ENCODE results near the gene FKBP7.
"Not testable (repeated sequence)": the region's sequence is repeated elsewhere in the genome, so short reads cannot be mapped to it uniquely, and the experiment has no call there.

FKBP7 gene, protein sequence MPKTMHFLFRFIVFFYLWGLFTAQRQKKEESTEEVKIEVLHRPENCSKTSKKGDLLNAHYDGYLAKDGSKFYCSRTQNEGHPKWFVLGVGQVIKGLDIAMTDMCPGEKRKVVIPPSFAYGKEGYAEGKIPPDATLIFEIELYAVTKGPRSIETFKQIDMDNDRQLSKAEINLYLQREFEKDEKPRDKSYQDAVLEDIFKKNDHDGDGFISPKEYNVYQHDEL

DNA sequence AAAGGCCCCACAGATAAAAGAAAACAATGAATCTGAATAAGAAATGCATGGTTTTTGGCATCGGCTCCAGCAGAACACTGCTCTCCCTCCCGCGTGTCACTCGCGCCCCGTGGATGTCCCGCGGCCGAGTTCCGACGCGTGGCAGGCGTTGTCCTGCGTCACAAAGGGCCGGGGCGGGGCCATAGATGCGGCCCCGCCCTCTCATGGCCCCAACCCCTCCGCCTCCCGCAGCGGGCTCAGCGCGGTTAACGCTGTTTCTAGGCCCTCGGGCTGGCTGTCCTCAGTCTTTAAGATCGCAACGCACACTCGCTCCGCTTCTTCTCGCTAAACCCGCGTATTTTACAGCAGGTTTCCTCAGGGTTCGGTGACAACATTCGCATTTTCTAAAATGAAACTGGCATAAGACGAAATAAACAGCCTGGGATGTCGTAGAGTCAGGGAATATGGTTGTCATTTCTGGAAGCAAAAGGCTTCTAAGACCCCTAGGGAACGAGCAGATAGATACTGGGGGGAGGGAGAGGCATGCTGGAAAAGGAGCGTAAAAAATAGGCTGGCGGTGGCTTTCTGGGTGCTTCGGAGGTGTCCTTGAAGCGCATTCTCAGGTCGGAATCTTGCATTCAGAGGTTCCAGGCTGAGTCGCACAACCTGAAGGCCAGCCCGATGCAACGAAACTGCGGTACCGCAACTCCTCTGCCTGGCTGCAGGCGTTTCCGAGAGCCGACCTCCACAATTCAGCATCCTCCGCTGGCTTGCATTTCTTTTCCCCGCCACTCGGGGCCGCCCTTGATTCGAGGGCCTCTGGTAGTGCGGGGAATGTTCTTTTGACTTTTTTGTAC, at the start of gene FKBP7:
FKBP7 (minus strand) TSS at position 162 of the 836 bp plus-strand sequence; CDS start at position 61, 101 bp downstream.
- DNase-seq (ENCODE audit: low read depth in 2 of 2): peak; percentile 63 to 75

DNA sequence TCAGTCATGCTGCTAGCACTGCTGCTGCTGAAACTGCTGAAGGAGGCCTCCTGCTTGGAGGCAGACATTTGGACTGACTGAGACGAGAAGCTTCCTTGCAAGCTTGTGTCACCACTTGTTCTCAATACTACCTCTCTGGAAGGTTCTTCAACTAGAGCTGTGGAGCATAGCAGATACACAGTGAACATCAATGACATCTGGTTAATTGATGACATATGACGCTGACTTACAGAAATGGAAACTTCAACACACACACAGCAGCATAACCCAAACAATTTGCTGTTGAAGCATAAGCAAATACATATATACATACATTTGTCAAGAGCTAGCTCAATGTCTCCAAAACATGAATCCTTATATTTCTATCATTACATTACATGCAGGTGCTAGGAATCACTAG, 49.2 kb upstream of the FKBP7 start:
- DNase-seq (ENCODE audit: low read depth in 2 of 2): no peak

DNA sequence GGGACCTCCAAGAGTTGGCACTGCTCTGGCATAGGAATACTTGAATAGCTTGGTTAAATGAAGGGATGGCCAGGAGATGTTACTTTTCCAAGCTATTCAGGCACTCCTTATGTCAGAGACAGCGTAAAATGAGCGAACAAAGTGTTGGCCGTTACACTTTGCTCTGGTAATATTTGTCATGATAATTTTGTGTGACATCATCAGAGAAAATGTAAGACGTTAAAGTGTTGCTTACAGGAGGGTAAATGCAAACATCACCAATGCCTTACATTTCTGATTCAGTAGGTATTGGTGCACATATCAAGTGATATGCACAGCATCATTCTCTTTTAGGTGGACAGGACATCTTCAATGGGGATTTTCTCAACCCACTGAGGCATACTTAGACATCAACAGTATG, 47.9 kb upstream of the FKBP7 start:
- no peak for DNase-seq (ENCODE audit: low read depth in 2 of 2)

DNA sequence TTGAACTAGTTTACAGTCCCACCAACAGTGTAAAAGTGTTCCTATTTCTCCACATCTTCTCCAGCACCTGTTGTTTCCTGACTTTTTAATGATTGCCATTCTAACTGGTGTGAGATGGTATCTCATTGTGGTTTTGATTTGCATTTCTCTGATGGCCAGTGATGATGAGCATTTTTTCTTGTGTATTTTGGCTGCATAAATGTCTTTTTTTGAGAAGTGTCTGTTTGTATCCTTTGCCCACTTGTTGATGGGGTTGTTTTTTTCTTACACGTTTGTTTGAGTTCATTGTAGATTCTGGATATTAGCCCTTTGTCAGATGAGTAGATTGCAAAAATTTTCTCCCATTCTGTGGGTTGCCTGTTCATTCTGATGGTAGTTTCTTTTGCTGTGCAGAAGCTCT, 47.1 kb upstream of the FKBP7 start:
- not testable (repeated sequence) for DNase-seq (ENCODE audit: low read depth in 2 of 2)

DNA sequence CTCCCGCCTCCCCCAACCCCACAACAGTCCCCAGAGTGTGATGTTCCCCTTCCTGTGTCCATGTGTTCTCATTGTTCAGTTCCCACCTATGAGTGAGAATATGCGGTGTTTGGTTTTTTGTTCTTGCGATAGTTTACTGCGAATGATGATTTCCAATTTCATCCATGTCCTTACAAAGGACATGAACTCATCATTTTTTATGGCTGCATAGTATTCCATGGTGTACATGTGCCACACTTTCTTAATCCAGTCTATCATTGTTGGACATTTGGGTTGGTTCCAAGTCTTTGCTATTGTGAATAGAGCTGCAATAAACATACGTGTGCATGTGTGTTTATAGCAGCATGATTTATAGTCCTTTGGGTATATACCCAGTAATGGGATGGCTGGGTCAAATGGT, 46.6 kb upstream of the FKBP7 start:
- DNase-seq (ENCODE audit: low read depth in 2 of 2): not testable (repeated sequence)

DNA sequence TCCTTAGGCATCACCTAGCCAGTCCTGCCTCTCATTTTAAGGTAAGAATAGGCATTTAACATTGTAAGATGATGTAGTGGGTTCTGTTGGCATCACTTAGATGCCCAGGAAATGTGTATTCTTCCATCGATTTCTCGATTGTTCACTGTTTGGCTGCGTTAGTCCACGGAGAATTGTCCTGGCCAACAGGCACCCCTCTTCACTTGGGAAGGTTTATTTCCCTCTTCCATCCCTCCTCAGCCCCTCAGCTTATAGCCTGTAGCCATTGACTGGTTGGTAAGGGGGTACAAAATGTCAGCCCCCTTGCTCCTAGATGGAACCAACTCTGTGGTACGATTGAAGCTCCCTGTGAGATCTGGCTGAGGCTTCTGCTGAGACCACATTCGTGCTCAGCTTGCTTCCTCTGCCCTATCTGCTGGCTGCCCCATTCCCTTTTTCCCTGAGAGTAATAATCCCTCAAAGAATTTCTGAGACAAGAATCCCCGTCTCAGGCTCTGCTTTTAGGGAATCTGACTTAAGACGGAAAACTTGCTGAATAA, 45.3 kb upstream of the FKBP7 start:
- DNase-seq (ENCODE audit: low read depth in 2 of 2): no peak

DNA sequence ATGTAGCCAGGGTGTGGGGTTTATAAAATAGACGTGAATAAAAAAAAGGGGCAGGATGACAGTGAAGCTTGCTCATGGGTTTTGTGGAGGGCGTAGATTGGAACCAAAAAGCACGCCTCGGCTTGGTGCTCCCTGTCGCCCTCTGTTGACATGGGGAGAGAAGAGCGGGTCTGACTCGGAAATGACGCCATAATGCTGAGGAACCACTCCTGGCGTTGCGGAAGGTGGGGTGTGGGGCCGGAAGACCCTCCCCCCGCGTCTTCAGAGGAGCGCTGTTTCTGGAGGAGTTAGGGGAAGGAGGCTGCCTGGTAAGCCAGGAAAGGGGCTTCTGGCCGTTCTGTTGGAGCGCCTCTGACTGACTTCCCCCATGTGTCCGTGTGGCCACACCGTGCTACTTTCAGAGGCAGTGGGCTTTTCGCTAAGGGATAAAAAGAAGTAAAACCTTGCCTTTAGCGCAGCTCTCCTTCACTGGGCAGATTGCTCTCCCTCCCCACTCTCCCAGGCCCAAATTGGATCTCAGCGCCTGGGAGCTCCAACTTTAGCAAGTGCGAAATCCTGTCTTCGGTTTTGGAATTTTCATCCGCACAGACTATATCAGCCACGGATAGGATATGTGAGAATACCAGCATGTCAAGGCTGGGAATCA, 44.7 kb upstream of the FKBP7 start:
- DNase-seq (ENCODE audit: low read depth in 2 of 2): peak; percentile 49 to 54

DNA sequence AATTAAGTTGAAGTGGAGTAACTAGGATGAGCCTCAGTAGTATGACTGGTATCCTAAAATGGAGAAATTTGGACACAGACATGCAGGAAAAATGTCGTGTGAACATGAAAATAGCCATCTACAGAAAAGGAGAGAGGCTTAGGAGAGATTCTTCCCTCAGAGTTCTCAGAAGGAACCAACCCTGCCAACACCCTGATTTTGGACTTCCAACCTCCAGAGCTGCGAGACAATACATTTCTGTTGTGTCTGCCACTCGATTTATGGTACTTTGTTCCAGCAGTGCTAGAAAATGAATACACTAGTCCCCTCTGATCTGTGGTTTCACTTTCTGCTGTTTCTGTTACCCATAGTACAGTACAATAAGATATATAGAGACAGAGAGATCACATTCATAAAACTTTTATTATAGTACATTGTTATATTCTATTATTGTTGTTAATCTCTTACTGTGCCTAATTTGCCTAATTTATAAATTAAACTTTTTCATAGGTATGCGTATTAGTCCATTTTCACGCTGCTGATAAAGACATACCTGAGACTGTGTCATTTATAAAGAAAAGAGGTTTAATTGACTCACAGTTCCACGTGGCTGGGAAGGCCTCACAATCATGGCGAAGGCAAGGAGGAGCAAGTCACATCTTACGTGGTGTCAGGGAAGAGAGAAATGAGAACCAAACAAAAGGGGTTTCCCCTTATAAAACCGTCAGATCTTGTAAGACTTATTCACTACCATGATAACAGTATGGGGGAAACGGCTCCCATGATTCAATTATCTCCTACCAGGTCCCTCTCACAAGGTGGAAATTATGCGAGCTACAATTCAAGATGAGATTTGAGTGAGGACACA, 43.1 kb upstream of the FKBP7 start:
- DNase-seq (ENCODE audit: low read depth in 2 of 2): no peak

DNA sequence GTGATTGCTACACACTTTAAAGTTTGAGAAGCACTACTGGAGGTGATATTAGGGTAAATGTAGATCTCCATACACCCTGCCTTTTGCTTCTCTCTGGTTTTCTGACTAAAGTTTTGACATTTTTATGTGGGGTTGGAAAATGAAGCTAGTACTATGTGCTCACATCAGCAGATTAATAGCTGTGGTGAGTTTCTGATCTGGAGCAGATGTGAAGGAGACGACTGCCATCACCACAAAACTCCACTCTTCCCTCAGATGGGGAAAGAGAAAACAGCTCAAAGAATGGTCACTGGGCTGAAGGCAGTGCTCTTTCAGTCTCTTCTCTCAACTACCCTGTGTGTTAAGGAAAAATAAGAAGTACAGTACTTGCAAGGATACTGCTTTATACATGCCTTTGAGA, 39.1 kb upstream of the FKBP7 start:
- DNase-seq (ENCODE audit: low read depth in 2 of 2): no peak

DNA sequence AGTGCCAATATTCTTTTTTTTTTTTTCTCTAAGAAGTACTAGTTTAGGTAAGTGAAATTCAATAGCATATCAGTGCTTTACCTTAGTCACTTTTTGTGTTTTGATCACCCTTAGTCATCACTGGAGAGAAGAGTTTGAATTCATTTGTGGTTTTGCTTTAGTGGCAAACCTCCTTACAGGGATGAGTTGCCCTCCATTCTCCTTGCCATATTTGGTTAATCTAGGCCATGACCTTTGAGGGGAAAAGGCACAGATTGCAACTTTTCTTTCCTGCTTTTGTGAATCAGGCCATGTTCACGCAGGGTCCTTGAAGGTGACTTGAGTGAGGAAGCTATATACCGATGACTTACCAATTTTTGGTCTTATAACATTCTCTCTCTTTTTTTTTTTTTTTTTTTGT, 36.3 kb upstream of the FKBP7 start:
- DNase-seq (ENCODE audit: low read depth in 2 of 2): no peak

DNA sequence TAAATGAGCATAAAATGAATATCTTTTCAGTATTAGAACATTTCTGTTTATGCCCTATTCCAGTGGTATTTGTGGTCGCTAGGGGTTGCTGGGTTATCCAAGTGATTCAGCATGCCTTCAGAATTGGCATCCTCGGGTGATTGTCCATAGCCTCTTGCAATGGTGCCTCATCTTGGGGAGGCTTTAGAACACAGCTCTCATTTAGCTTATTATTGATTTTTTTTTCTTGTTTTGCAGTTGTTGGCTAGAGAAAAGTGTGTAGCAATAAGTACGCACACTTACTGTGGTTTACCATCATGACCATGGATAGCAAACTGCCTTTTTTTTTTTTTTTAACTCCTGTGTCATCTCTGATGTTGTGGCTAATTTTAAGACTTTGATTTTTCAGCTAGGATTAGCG, 35.5 kb upstream of the FKBP7 start:
- DNase-seq (ENCODE audit: low read depth in 2 of 2): no peak

DNA sequence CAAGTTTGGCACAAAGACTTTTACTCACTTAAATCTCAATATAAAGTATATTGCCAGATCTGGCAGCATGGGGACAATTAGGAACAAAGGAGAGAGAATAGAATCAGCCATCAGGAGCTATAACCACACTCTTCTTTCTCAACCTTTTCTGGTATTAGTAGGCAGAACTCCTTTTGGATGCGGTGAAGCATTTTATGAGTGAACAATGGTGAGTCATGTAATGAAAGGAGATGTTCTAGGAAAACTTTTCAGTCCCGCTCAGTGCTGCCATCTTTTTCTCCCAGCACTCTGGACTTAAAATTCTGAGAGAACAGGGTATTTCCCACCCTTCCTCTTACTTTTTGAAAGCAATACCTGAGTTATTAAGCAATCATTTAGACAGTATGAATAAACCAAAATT, 34.1 kb upstream of the FKBP7 start:
- no peak for DNase-seq (ENCODE audit: low read depth in 2 of 2)

DNA sequence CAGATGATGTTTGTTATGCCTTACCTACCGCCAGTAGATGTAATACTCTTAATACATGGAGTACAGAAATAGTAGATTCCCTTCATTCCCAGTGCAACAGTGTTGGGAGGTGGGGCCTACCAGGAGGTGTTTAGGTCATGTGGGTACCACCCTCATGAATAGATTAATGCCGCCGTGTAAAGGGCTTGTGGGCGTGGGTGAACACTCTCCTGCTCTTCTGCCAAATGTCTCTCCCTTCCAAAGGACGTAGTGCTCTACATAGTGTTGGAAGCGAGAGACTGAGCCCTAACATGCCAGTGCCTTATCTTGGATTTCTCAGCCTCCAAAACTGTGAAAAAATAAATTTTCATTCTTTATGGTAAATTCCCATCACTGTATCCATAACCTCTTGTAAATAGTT, 32.0 kb upstream of the FKBP7 start:
- no peak for DNase-seq (ENCODE audit: low read depth in 2 of 2)

DNA sequence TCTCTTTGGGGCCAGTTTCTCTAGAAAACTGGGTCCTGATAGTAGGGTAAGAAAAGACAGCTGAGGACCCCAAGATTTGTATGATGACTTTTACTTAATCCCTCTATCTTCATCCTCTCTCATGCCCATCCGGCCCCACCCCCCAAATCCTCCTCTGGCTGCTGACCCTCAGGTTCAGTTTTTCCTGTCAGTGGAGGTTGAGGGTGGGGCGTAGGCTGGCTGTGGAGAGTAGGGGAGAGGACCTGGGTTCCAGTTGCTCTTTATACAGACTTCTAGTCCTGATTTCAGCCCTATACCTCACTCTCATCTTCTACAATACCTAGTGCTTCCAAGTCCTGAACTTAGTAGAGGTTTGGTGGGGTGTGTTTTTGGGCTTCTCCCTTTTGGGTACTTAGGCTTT, 30.2 kb upstream of the FKBP7 start:
- no peak for DNase-seq (ENCODE audit: low read depth in 2 of 2)

DNA sequence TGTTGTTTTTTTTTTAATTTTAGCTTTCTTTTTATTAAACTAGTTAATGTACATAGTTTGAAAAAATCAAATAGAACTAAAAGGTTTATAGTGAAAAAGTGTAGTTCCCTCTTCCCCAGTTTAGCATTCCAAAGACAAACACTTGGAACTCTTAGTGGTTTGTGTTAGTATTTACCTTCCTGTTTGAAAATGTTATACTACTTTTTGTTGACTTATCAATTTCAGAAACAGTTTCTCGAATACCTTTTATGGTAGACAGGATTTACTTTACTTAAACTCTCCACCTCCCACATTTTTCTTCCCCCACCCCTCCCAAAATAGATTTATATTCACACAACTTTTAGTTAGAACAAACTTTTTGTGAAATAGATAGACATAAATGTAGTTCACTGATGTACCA, 28.5 kb upstream of the FKBP7 start:
- no peak for DNase-seq (ENCODE audit: low read depth in 2 of 2)

DNA sequence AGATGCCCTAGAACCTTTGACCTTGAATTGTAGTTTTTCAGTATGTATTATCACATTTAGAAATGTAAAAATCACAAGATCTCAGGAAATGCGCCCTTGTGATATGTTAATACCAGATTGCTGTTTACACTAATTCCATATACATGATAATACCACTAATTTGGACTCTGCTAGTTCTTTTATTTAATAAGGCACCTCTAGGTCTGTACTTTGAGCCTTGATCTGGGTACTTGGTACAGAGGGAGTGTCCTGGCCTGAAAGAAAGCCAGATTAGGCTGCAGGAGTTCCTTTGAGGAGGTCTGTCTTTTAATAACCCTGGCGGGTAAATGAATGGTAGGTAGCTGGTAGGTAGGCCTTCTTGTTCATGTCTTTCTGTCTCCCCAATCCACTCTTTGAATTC, 28.1 kb upstream of the FKBP7 start:
- DNase-seq (ENCODE audit: low read depth in 2 of 2): no peak

DNA sequence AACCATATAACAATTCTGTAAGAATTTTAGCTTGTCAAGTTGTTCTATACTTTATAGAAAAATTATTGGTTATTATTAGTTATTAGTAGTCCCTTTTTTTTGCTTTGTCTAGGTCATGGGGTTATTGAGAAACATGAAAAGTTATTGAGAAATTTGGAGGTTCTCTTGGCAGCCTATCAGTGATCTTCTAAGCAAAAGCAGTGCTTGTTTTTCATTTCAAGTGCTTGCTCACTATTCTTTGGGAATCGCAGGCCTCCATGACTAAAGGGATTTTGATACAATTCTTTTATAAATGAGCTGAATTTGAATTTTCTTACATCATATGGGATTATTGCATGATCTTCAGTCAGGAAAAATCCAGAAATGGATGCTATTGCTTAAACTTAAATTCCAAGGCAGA, 27.7 kb upstream of the FKBP7 start:
- DNase-seq (ENCODE audit: low read depth in 2 of 2): no peak

DNA sequence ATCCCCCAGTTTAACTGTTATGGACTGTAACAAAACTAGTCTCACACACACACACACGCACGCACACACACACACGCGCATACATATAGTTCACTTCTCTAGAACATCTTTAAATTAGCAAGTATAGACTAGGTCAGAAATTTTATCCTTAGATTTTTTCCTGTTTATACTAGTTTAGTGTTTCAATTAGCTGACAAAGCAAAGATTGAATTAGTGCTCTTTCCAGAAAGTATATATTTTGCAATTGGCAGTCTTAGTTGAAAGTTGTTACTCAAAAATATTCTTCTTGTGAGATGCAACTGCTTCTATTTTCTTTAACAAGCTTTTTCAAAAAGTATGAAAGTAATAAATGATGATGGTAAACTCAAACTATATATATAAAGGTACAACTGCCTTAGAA, 24.4 kb upstream of the FKBP7 start:
- DNase-seq (ENCODE audit: low read depth in 2 of 2): no peak

DNA sequence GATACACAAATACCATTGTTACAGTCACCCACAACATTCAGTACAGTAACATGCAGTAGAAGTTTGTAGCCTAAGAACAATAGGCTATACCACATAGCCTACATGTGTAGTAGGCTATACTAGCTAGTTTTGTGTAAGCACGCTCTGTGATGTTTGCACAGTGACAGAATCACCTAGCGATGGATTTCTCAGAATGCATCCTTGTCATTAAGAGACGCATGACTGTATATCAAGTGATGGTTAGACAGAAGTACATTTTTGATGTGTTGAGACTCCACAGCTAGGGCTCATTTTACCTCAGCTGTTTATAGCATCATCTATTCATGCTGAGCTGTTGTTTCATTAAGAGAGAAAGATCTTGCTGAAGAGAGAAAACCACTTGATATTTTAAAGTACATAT, 21.2 kb upstream of the FKBP7 start:
- DNase-seq (ENCODE audit: low read depth in 2 of 2): no peak

DNA sequence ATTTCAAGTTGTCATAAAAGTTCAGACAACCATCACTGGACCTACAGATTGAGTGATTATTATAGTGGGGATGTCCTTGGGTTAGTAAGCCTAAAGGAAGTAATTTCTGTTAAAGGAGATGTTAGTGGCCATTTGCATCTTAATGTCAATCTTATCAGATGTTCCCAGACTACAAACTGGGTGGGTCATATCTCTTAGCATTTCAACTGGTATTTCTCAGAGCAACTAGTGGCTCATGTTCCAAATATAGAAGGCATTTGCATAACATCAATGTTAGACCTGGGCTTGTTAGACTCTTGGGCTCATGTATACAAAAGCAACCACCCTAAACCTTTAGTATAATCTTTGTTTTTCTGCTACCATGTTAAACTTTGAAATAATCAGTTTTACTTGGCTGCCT, 19.7 kb upstream of the FKBP7 start:
- DNase-seq (ENCODE audit: low read depth in 2 of 2): no peak

DNA sequence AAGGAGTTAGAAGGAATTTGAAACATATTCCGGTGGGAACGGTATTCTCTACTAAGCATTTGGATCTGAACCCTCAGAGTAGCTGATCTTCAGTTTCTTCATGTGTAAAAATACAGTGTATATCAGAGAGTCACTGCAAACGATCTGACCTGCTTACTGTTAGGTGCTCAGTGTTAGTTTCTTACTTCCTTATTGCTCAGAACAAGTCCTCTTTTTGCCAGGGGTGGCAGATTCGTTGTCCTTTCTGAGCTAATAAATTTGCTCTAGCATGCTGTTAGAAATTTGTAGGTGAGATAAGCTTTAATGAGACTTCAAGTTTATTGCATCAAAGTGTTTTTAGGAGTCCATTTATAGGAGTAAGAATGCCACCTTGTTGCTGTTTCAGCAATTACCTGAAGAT, 17.6 kb upstream of the FKBP7 start:
- no peak for DNase-seq (ENCODE audit: low read depth in 2 of 2)

DNA sequence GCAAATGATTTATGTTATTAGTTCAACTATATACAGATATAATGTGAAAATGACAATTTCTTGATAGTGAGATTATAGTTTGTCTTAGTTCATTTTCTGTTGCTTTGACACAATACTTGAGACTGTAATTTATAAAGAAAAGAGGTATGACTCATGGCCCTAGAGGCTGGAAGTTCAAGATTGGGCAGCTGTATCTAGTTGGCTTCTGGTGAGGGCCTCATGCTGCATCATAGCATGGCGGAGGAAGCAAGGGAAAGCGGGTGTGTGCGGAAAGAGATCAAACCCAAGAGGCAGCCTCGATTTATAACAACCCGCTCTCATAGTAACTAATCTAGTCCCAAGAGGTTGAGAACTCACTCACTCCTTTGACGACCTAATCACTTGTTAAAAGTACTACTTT, 13.2 kb upstream of the FKBP7 start:
- no peak for DNase-seq (ENCODE audit: low read depth in 2 of 2)
